HEK293T (cell line): ENCODE measurements around the gene LONP2.

Experiments used
- CTCF ChIA-PET: fragments of 350-600 bp; formaldehyde crosslinking; extraction: SDS; loops from one replicate; lab custom pipeline; 2021; ENCODE audit warnings: antibody characterized with exemption, inconsistent platforms; lab: Yijun Ruan, JAX
- POLR2A ChIA-PET: fragments of 350-600 bp; formaldehyde crosslinking; extraction: SDS; loops from one replicate; lab custom pipeline; 2020; ENCODE audit warnings: antibody characterized with exemption, inconsistent platforms; lab: Yijun Ruan, JAX
- DNase-seq: peaks from one replicate; pipeline ENCODE4 v3.0.0; 2012; ENCODE audit warnings: mixed read lengths; ENCODE audit errors: extremely low spot score
- ARNT ChIP-seq: fragments of 450-650 bp; IDR thresholded peaks from 2 replicates; pipeline ENCODE4 v1.6.1; 2017; ENCODE audit warnings: mild to moderate bottlenecking
- BHLHE40 ChIP-seq: fragments of 450-650 bp; IDR thresholded peaks from 2 replicates; pipeline ENCODE4 v1.6.1; 2016; ENCODE audit warnings: mild to moderate bottlenecking, moderate library complexity, borderline replicate concordance
- CTBP1 ChIP-seq: fragments of 450-650 bp; IDR thresholded peaks from 2 replicates; pipeline ENCODE4 v1.6.1; 2016; ENCODE audit warnings: borderline replicate concordance
- ELF4 ChIP-seq: fragments of 450-650 bp; IDR thresholded peaks from 2 replicates; pipeline ENCODE4 v1.6.1; 2017; ENCODE audit warnings: antibody characterized with exemption
- FOXA1 ChIP-seq: fragments of 450-650 bp; IDR thresholded peaks from 2 replicates; pipeline ENCODE4 v1.6.1; 2016; ENCODE audit warnings: mild to moderate bottlenecking
- FOXK2 ChIP-seq: fragments of 450-650 bp; IDR thresholded peaks from 2 replicates; pipeline ENCODE4 v1.6.1; 2016; ENCODE audit warnings: mild to moderate bottlenecking
- FOXM1 ChIP-seq: fragments of 450-650 bp; IDR thresholded peaks from 2 replicates; pipeline ENCODE4 v1.6.1; 2017; ENCODE audit warnings: mild to moderate bottlenecking, borderline replicate concordance
- HDGF ChIP-seq: fragments of 450-650 bp; IDR thresholded peaks from 2 replicates; pipeline ENCODE4 v1.6.1; 2017; ENCODE audit warnings: antibody characterized with exemption, borderline replicate concordance
- L3MBTL2 ChIP-seq: fragments of 450-650 bp; conservative IDR thresholded peaks from 2 replicates; pipeline ENCODE4 v1.6.1; 2016; ENCODE audit warnings: mild to moderate bottlenecking
- LEF1 ChIP-seq: fragments of 450-650 bp; IDR thresholded peaks from 2 replicates; pipeline ENCODE4 v1.6.1; 2017; ENCODE audit warnings: mild to moderate bottlenecking, borderline replicate concordance
- NFRKB ChIP-seq: fragments of 450-650 bp; IDR thresholded peaks from 2 replicates; pipeline ENCODE4 v1.6.1; 2016; ENCODE audit warnings: mild to moderate bottlenecking, moderate library complexity
- PKNOX1 ChIP-seq: fragments of 450-650 bp; IDR thresholded peaks from 2 replicates; pipeline ENCODE4 v1.6.1; 2016
- SP1 ChIP-seq: fragments of 450-650 bp; IDR thresholded peaks from 2 replicates; pipeline ENCODE4 v1.6.1; 2017
- SUZ12 ChIP-seq: fragments of 450-650 bp; IDR thresholded peaks from 2 replicates; pipeline ENCODE4 v1.6.1; 2016; ENCODE audit warnings: mild to moderate bottlenecking
- TARDBP ChIP-seq: fragments of 450-650 bp; IDR thresholded peaks from 2 replicates; pipeline ENCODE4 v1.6.1; 2016
- ZNF384 ChIP-seq: fragments of 450-650 bp; IDR thresholded peaks from 2 replicates; pipeline ENCODE4 v1.6.1; 2016

The LONP2 gene

GRCh38 chr16:48269011-48269410 lies 24.9 kb downstream of the LONP2 start:
- no peak for DNase-seq
- TF ChIP-seq PKNOX1 (no peak), BHLHE40 (no peak), FOXA1 (no peak)
- POLR2A ChIA-PET: no interaction called here
- CTCF ChIA-PET: no interaction called here

- DNase-seq: no peak
- TF ChIP-seq SUZ12 (no peak), FOXK2 (no peak), TARDBP (no peak), LEF1 (no peak), CTBP1 (no peak), L3MBTL2 (no peak), HDGF (no peak), FOXA1 (no peak), SP1 (no peak), FOXM1 (no peak), PKNOX1 (no peak)
- ChIA-PET POLR2A (no interaction called here), CTCF (no interaction called here)
Observed at GRCh38 chr16:48271728-48272127, 27.6 kb downstream of the LONP2 start.

- DNase-seq: no peak
- POLR2A ChIA-PET: no interaction called here
- no peak for TF ChIP-seq HDGF
- no peak for TF ChIP-seq PKNOX1
- no peak for TF ChIP-seq SUZ12
- no peak for TF ChIP-seq FOXM1
- TF ChIP-seq CTBP1: no peak
- TF ChIP-seq FOXK2: no peak
- TF ChIP-seq FOXA1: no peak
- TF ChIP-seq ZNF384: no peak
- no peak for TF ChIP-seq SP1
- CTCF ChIA-PET: no interaction called here
Observed at GRCh38 chr16:48272837-48273421, 28.8 kb downstream of the LONP2 start.

- CTCF ChIA-PET: no interaction called here
Observed at GRCh38 chr16:48274476-48274875, 30.4 kb downstream of the LONP2 start.

GRCh38 chr16:48276102-48276501 lies 32.0 kb downstream of the LONP2 start:
- ChIA-PET CTCF (no interaction called here), POLR2A (no interaction called here)
- no peak for DNase-seq
- no peak for TF ChIP-seq NFRKB
- TF ChIP-seq FOXA1: no peak
- no peak for TF ChIP-seq SP1
- TF ChIP-seq SUZ12: no peak
- no peak for TF ChIP-seq L3MBTL2
- TF ChIP-seq ELF4: no peak
- TF ChIP-seq TARDBP: no peak
- TF ChIP-seq FOXM1: no peak
- TF ChIP-seq HDGF: no peak
- TF ChIP-seq BHLHE40: no peak

More at GRCh38 chr16:48274476-48274875, 30.4 kb downstream of the LONP2 start:
- no peak for TF ChIP-seq SUZ12
- no peak for TF ChIP-seq FOXM1
- TF ChIP-seq BHLHE40: no peak
- no peak for TF ChIP-seq TARDBP
- TF ChIP-seq CTBP1: no peak
- no peak for TF ChIP-seq ELF4
- TF ChIP-seq FOXA1: no peak
- TF ChIP-seq FOXK2: no peak
- TF ChIP-seq PKNOX1: no peak
- TF ChIP-seq SP1: no peak
- no peak for TF ChIP-seq ZNF384
- no peak for TF ChIP-seq NFRKB
- no peak for TF ChIP-seq L3MBTL2
- TF ChIP-seq HDGF: no peak
- no peak for TF ChIP-seq ARNT
- TF ChIP-seq LEF1: no peak
- no peak for DNase-seq
- POLR2A ChIA-PET: no interaction called here

GRCh38 chr16:48277158-48277557 lies 33.1 kb downstream of the LONP2 start:
- DNase-seq: peak; percentile 5
- ChIA-PET POLR2A (no interaction called here), CTCF (no interaction called here)
- TF ChIP-seq ELF4 (no peak), HDGF (no peak), FOXA1 (no peak), FOXM1 (no peak), NFRKB (no peak), SP1 (no peak), BHLHE40 (no peak), CTBP1 (no peak), FOXK2 (no peak), TARDBP (no peak), SUZ12 (no peak), ZNF384 (no peak), LEF1 (no peak), PKNOX1 (no peak), ARNT (no peak), L3MBTL2 (no peak)
